Tibial nerve (tissue), 4 donors: Measurements from ENCODE around the gene SPRED3. TPM values are rescaled to one million over a fixed set of nuclear protein-coding genes. Genes with fewer than 3 reads are reported as not detected.

Experiments used
- DNase-seq, 2 donors: peaks; one replicate each; pipeline ENCODE4 v3.0.0-alpha.2; 2019; ENCODE audit warnings: low spot score in 2 of 2
- H3K27ac ChIP-seq, 4 donors: fragments of 200-600 bp; sonication (generic) in 3 of 4; one replicate each; pipeline ENCODE4 v1.5.1; 2017 to 2019; ENCODE audit warnings: mild to moderate bottlenecking in 1 of 4
- H3K27me3 ChIP-seq, 2 donors: fragments of 200-600 bp; sonication (generic) in 1 of 2; one replicate each; pipeline versions ENCODE4 v1.5.1 to v1.6.0; 2017 to 2019
- H3K36me3 ChIP-seq, 3 donors: fragments of 200-600 bp; sonication (generic); one replicate each; pipeline ENCODE4 v1.5.1; 2018 to 2019
- H3K4me1 ChIP-seq, 4 donors: fragments of 200-600 bp; sonication (generic) in 3 of 4; one replicate each; pipeline ENCODE4 v1.5.1; 2017 to 2019
- H3K4me3 ChIP-seq, 4 donors: fragments of 200-600 bp; sonication (generic) in 3 of 4; one replicate each; pipeline ENCODE4 v1.5.1; 2017 to 2019; ENCODE audit warnings: mild to moderate bottlenecking in 1 of 4, moderate library complexity in 1 of 4
- H3K9me3 ChIP-seq, 4 donors: fragments of 200-600 bp; sonication (generic) in 3 of 4; one replicate each; pipeline ENCODE4 v1.5.1; 2017 to 2019
- CTCF ChIP-seq, 5 experiments: fragments of 200-600 bp in 3 of 5; fragments of 450-650 bp in 2 of 5; sonication (generic) in 3 of 5; IDR thresholded peaks; one replicate each; pipeline ENCODE4 v1.5.1; 2016 to 2019; ENCODE audit warnings: antibody characterized with exemption in 5 of 5, mild to moderate bottlenecking in 3 of 5, moderate library complexity in 2 of 5
- EP300 ChIP-seq, 2 donors: sonication (generic); formaldehyde crosslinking; IDR thresholded peaks; one replicate each; pipeline ENCODE4 v1.6.1; 2017; ENCODE audit warnings: antibody characterized with exemption in 2 of 2, mild to moderate bottlenecking in 1 of 2
- POLR2A ChIP-seq, 2 donors: fragments of 450-650 bp; IDR thresholded peaks; one replicate each; pipeline ENCODE4 v1.6.1; 2017; ENCODE audit warnings: antibody characterized with exemption in 2 of 2, mild to moderate bottlenecking in 2 of 2, moderate library complexity in 2 of 2
- WGBS, 2 donors: methylation state at CpG; one replicate each; pipeline ENCODE4 v1.1.5; 2018; 5-methylcytosine and 5-hydroxymethylcytosine counted together
- total RNA-seq, 4 donors: library from RNA; depleted of rRNA; stranded (reverse); fragments of >200 nt; gene quantifications; one replicate each; pipeline ENCODE4 v1.1.0, GENCODE V29; 2016

Gene SPRED3
- total RNA-seq, 4 donors from 2014 or later: under 0.01 to 0.60 (median 0.21) TPM; not detected in 1

DNA sequence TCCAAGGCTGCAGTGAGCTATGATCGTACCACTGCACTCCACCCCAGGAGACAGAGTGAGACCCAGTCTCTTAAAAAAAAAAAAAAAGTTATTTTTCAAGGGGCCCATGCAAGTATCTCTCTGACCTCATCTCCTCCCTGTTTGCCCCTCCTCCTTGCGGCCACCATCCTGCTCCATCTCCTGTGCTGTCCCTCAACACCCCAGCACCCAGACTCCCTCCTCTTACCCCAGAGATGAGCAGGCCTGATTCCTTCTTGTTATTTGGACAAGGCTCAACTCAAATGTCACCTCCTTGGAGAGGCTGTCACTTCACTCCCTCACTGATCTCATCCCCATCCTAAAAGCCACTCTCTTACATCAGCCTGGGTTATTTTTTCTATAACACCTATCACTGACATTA, 49.4 kb downstream of the SPRED3 start:
- TF ChIP-seq POLR2A (IDR thresholded peaks at IDR 0.05): no peak
- TF ChIP-seq EP300 (IDR thresholded peaks at IDR 0.05): no peak
- no peak for TF ChIP-seq CTCF (IDR thresholded peaks at IDR 0.05)
- Histone ChIP-seq H3K9me3 (no peaks in the 10 kb centered on the region), H3K27me3 (peaks cover 0 to 33% of the 10 kb centered on the region in 2 donors), H3K4me3 (no peak overlapping the region), H3K27ac (no peak overlapping the region), H3K36me3 (no peaks in the 10 kb centered on the region), H3K4me1 (peaks cover 0 to 4% (median 0%) of the 10 kb centered on the region in 4 donors)
- DNase-seq: no peak
- WGBS, 2 donors: 71 to 78% methylated on average over 2 of the region's 2 CpGs

GRCh38 chr19:38440592-38440991, 52.1 kb downstream of the SPRED3 start:
- Histone ChIP-seq H3K36me3 (no peaks in the 10 kb centered on the region), H3K27ac (no peak overlapping the region), H3K4me1 (no peaks in the 10 kb centered on the region), H3K27me3 (peaks cover 0 to 7% of the 10 kb centered on the region in 2 donors), H3K9me3 (no peaks in the 10 kb centered on the region), H3K4me3 (no peak overlapping the region)
- WGBS, 2 donors: 66 to 70% methylated on average over 14 of the region's 14 CpGs
- DNase-seq: no peak
- TF ChIP-seq CTCF (IDR thresholded peaks at IDR 0.05) (no peak), EP300 (IDR thresholded peaks at IDR 0.05) (no peak), POLR2A (IDR thresholded peaks at IDR 0.05) (no peak)

GRCh38 chr19:38441657-38442348, 53.3 kb downstream of the SPRED3 start:
- no peak for TF ChIP-seq EP300 (IDR thresholded peaks at IDR 0.05)
- TF ChIP-seq CTCF (IDR thresholded peaks at IDR 0.05): no peak
- no peak for TF ChIP-seq POLR2A (IDR thresholded peaks at IDR 0.05)
- Histone ChIP-seq H3K27me3 (no peaks in the 10 kb centered on the region), H3K36me3 (no peaks in the 10 kb centered on the region), H3K9me3 (no peaks in the 10 kb centered on the region), H3K27ac (no peak overlapping the region), H3K4me3 (no peak overlapping the region), H3K4me1 (no peaks in the 10 kb centered on the region)
- no peak for DNase-seq
- 30 to 47% methylated on average over 6 to 7 of the region's 7 CpGs for WGBS, 2 donors

DNA sequence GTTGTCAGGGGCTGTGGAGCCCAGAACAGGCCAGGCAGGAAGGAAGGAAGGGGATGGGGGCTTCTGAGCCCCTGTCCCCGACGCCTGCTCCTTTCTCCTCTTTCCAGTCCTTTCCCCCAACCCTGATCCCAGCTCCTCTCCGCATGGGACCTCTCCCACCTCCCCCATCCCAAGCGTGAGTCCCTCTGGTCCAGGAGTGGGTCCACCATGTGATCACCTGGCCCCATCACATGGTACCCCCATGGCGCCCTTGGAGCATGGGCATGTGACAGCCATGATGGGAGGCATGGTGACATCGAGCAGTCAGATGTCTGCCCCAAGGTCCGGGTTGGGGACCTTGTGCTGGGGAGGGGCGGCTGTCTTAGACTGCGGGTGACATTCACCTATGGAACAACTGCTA, 54.2 kb downstream of the SPRED3 start:
- no peak for DNase-seq
- no peak for TF ChIP-seq CTCF (IDR thresholded peaks at IDR 0.05)
- no peak for TF ChIP-seq EP300 (IDR thresholded peaks at IDR 0.05)
- TF ChIP-seq POLR2A (IDR thresholded peaks at IDR 0.05): no peak
- no peaks in the 10 kb centered on the region for H3K4me1 ChIP-seq
- H3K27me3 ChIP-seq: no peaks in the 10 kb centered on the region
- WGBS, 2 donors: 89% methylated on average over 8 to 9 of the region's 9 CpGs
- H3K9me3 ChIP-seq: no peaks in the 10 kb centered on the region
- no peak overlapping the region for H3K27ac ChIP-seq
- H3K4me3 ChIP-seq: no peak overlapping the region
- H3K36me3 ChIP-seq: no peaks in the 10 kb centered on the region

DNA sequence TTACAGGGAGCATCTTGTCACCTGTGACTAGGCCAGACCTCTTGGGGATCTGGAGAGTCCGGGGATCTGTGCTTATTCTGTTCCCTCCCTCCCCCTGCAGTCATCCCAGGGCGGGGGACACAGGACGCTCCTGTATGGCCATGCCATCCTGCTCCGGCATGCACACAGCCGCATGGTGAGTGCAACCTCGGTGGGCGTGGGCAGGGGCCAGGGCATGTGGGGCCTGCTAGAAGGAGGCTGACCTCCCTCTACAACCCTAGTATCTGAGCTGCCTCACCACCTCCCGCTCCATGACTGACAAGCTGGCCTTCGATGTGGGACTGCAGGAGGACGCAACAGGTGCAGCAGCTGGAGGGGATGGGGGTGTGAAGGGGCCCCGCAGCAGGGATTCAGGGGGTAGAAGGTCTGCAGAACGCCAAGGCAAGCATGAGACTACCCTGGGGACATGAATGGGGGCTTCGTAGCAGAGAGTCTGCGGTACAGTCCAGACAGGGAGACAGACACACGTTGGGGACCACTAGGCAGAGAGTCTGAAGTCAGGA, 55.0 kb downstream of the SPRED3 start:
- Histone ChIP-seq H3K4me3 (no peak overlapping the region), H3K36me3 (no peaks in the 10 kb centered on the region), H3K4me1 (no peaks in the 10 kb centered on the region), H3K27ac (no peak overlapping the region), H3K9me3 (no peaks in the 10 kb centered on the region), H3K27me3 (no peaks in the 10 kb centered on the region)
- TF ChIP-seq CTCF (IDR thresholded peaks at IDR 0.05) (no peak), POLR2A (IDR thresholded peaks at IDR 0.05) (no peak), EP300 (IDR thresholded peaks at IDR 0.05) (no peak)
- DNase-seq: no peak
- WGBS, 2 donors: 84 to 88% methylated on average over 12 to 14 of the region's 15 CpGs
